Glutamatergic neuron (in vitro differentiated cells): ENCODE measurements around the gene WDR91. TPM values are rescaled to one million over a fixed set of nuclear protein-coding genes. Genes with fewer than 3 reads are reported as not detected.
"Not testable (repeated sequence)": the region's sequence is repeated elsewhere in the genome, so short reads cannot be mapped to it uniquely, and the experiment has no call there.

Experiments
- DNase-seq: peaks from one replicate; pipeline ENCODE4 v3.0.0; 2022
- H3K27ac Mint-ChIP-seq: one replicate; pipeline ENCODE4 v1.8.0; 2020; ENCODE audit warnings: mild to moderate bottlenecking, mixed read lengths, inconsistent platforms; ENCODE audit not compliant: unreplicated experiment
- H3K27me3 Mint-ChIP-seq: one replicate; pipeline ENCODE4 v1.8.0; 2020; ENCODE audit warnings: mild to moderate bottlenecking, moderate library complexity, mixed read lengths, inconsistent platforms; ENCODE audit not compliant: unreplicated experiment
- H3K36me3 Mint-ChIP-seq: one replicate; pipeline ENCODE4 v1.8.0; 2020; ENCODE audit warnings: mild to moderate bottlenecking, mixed read lengths, inconsistent platforms; ENCODE audit not compliant: unreplicated experiment
- H3K4me1 Mint-ChIP-seq: one replicate; pipeline ENCODE4 v1.8.0; 2020; ENCODE audit warnings: mild to moderate bottlenecking, low read depth, mixed read lengths, inconsistent platforms; ENCODE audit not compliant: unreplicated experiment
- H3K4me3 Mint-ChIP-seq: one replicate; pipeline ENCODE4 v1.8.0; 2020; ENCODE audit warnings: mild to moderate bottlenecking, mixed read lengths, inconsistent platforms; ENCODE audit not compliant: unreplicated experiment
- H3K9me3 Mint-ChIP-seq: one replicate; pipeline ENCODE4 v1.8.0; 2020; ENCODE audit warnings: mild to moderate bottlenecking, moderate library complexity, mixed read lengths, inconsistent platforms; ENCODE audit not compliant: unreplicated experiment
- CTCF ChIP-seq: fragments of 200-600 bp; sonication (generic); IDR thresholded peaks from one replicate; pipeline ENCODE4 v1.5.0; 2021; ENCODE audit not compliant: partially characterized antibody, unreplicated experiment
- total RNA-seq: library from RNA; stranded (reverse); fragmentation: NEBNext Ultra II Directional; extraction: Animal tissue kit (Norgen Biotek cat#: 25700); gene quantifications from one replicate; pipeline ENCODE4 v1.2.1, GENCODE V29; 2021; ENCODE audit not compliant: unreplicated experiment

Gene WDR91
- total RNA-seq, 1 donor from 2014 or later: 24.5 TPM

- H3K4me3 Mint-ChIP-seq: no peak overlapping the region
- no peaks in the 10 kb centered on the region for H3K27me3 Mint-ChIP-seq
- no peaks in the 10 kb centered on the region for H3K36me3 Mint-ChIP-seq
- H3K4me1 Mint-ChIP-seq: peaks cover 1% of the 10 kb centered on the region
- DNase-seq: no peak
- TF ChIP-seq CTCF: no peak
- H3K27ac Mint-ChIP-seq: no peak overlapping the region
- peaks cover 2% of the 10 kb centered on the region for H3K9me3 Mint-ChIP-seq
Observed at GRCh38 chr7:135217645-135218509, 6.6 kb upstream of the WDR91 start.

- no peak for DNase-seq
- Mint-ChIP-seq H3K27me3 (no peaks in the 10 kb centered on the region), H3K9me3 (peaks cover 2% of the 10 kb centered on the region), H3K27ac (no peak overlapping the region), H3K36me3 (no peaks in the 10 kb centered on the region), H3K4me3 (no peak overlapping the region), H3K4me1 (peaks cover 1% of the 10 kb centered on the region)
- TF ChIP-seq CTCF: no peak
Observed at GRCh38 chr7:135215698-135216097, 4.4 kb upstream of the WDR91 start.

- Mint-ChIP-seq H3K36me3 (no peaks in the 10 kb centered on the region), H3K4me1 (peaks cover 1% of the 10 kb centered on the region), H3K27me3 (no peaks in the 10 kb centered on the region), H3K4me3 (no peak overlapping the region), H3K9me3 (no peaks in the 10 kb centered on the region), H3K27ac (no peak overlapping the region)
- no peak for TF ChIP-seq CTCF
- DNase-seq: no peak
Observed at GRCh38 chr7:135215180-135215579, 3.9 kb upstream of the WDR91 start.

GRCh38 chr7:135213831-135214230 lies 2.5 kb upstream of the WDR91 start:
- Mint-ChIP-seq H3K27ac (no peak overlapping the region), H3K4me1 (no peaks in the 10 kb centered on the region), H3K27me3 (no peaks in the 10 kb centered on the region), H3K9me3 (no peaks in the 10 kb centered on the region), H3K36me3 (no peaks in the 10 kb centered on the region), H3K4me3 (no peak overlapping the region)
- TF ChIP-seq CTCF: no peak
- no peak for DNase-seq

GRCh38 chr7:135211946-135212685 lies 790 bp upstream of the WDR91 start:
- H3K27ac Mint-ChIP-seq: peak overlapping the region; percentile 94
- DNase-seq, H3K4me1 Mint-ChIP-seq, H3K9me3 Mint-ChIP-seq, H3K27me3 Mint-ChIP-seq, H3K36me3 Mint-ChIP-seq: not testable (repeated sequence)
- peak overlapping the region; percentile 91 for H3K4me3 Mint-ChIP-seq
